Thymus (tissue), 11 donors: ENCODE results near the gene CCNY. TPM values are rescaled to one million over a fixed set of nuclear protein-coding genes. Genes with fewer than 3 reads are reported as not detected.
"Not testable (repeated sequence)": the region's sequence is repeated elsewhere in the genome, so short reads cannot be mapped to it uniquely, and the experiment has no call there.

Experiments
- DNase-seq, 9 donors: peaks; one replicate each; pipeline ENCODE4 v3.0.0-alpha.2; 2013; ENCODE audit warnings: low spot score in 9 of 9, low read depth in 6 of 9, missing footprints in 1 of 9
- H3K27ac ChIP-seq, 2 donors: one replicate each; pipeline ENCODE4 v1.5.1; 2013; ENCODE audit warnings: control low read depth in 1 of 2, low read depth in 1 of 2, low read length in 1 of 2, mild to moderate bottlenecking in 1 of 2, moderate library complexity in 1 of 2
- H3K27me3 ChIP-seq, 2 donors: one replicate each; pipeline ENCODE4 v1.5.1; 2013; ENCODE audit warnings: low read length in 1 of 2; ENCODE audit not compliant: control insufficient read depth in 2 of 2, insufficient read depth in 1 of 2
- H3K36me3 ChIP-seq, 2 donors: one replicate each; pipeline ENCODE4 v1.5.1; 2013; ENCODE audit warnings: low read length in 1 of 2, mild to moderate bottlenecking in 1 of 2, moderate library complexity in 1 of 2; ENCODE audit not compliant: control insufficient read depth in 2 of 2, insufficient read depth in 2 of 2
- H3K4me1 ChIP-seq, 2 donors: one replicate each; pipeline ENCODE4 v1.5.1; 2013; ENCODE audit warnings: low read length in 2 of 2; ENCODE audit not compliant: control insufficient read depth in 2 of 2, insufficient read depth in 2 of 2
- H3K4me3 ChIP-seq, 2 donors: one replicate each; pipeline ENCODE4 v1.5.1; 2013; ENCODE audit warnings: low read length in 2 of 2, control low read depth in 1 of 2, mild to moderate bottlenecking in 1 of 2
- H3K9me3 ChIP-seq, 2 donors: one replicate each; pipeline ENCODE4 v1.5.1; 2013; ENCODE audit warnings: low read length in 1 of 2, mild to moderate bottlenecking in 1 of 2; ENCODE audit not compliant: control insufficient read depth in 2 of 2, insufficient read depth in 1 of 2
- WGBS: extraction: QIAGEN DNeasy Blood & Tissue Kit; methylation state at CpG from one replicate; pipeline ENCODE4 v1.1.7; 2013; 5-methylcytosine and 5-hydroxymethylcytosine counted together
- polyA plus RNA-seq: library from polyadenylated mRNA; stranded (reverse); fragments of 200-250 nt; gene quantifications from one replicate; pipeline ENCODE4 v1.2.3, GENCODE V29; 2013
- total RNA-seq: library from RNA; stranded (reverse); fragments of 120-200 nt; gene quantifications from one replicate; pipeline ENCODE4 v1.2.4, GENCODE V29; 2013
- donor health status: healthy.

The CCNY gene
- total and polyA plus RNA-seq, 2 donors: 27.6 to 34.9 TPM

- no peak overlapping the region for H3K27ac ChIP-seq
- no peak overlapping the region for H3K4me3 ChIP-seq
- H3K9me3 ChIP-seq: no peaks in the 10 kb centered on the region
- WGBS: 92% methylated on average over 8 of the region's 8 CpGs
- H3K27me3 ChIP-seq: no peaks in the 10 kb centered on the region
- H3K4me1 ChIP-seq: peaks cover 0 to 5% of the 10 kb centered on the region in 2 donors
- H3K36me3 ChIP-seq: no peaks in the 10 kb centered on the region
- DNase-seq: no peak
Observed at GRCh38 chr10:35400595-35401268, 64.4 kb downstream of the CCNY start.

GRCh38 chr10:35403491-35403890, 67.2 kb downstream of the CCNY start:
- H3K27me3 ChIP-seq, H3K4me3 ChIP-seq, H3K27ac ChIP-seq, DNase-seq, H3K36me3 ChIP-seq, H3K4me1 ChIP-seq, H3K9me3 ChIP-seq: not testable (repeated sequence)
- WGBS: 97% methylated on average over 5 of the region's 5 CpGs

- not testable (repeated sequence) for H3K4me1 ChIP-seq, H3K36me3 ChIP-seq, H3K4me3 ChIP-seq, H3K27me3 ChIP-seq, H3K9me3 ChIP-seq, DNase-seq, H3K27ac ChIP-seq
- 95% methylated on average over 2 of the region's 2 CpGs for WGBS
Observed at GRCh38 chr10:35404077-35404476, 67.8 kb downstream of the CCNY start.

- not testable (repeated sequence) for H3K36me3 ChIP-seq, H3K27ac ChIP-seq, H3K4me3 ChIP-seq, H3K9me3 ChIP-seq, DNase-seq, H3K27me3 ChIP-seq
- peaks cover 2 to 12% of the 10 kb centered on the region in 2 donors for H3K4me1 ChIP-seq
- WGBS: 82% methylated on average over 4 of the region's 5 CpGs
Observed at GRCh38 chr10:35406003-35406630, 69.8 kb downstream of the CCNY start.

GRCh38 chr10:35407696-35408095, 71.4 kb downstream of the CCNY start:
- 99% methylated on average over 12 of the region's 12 CpGs for WGBS

GRCh38 chr10:35409094-35409582, 72.8 kb downstream of the CCNY start:
- no peak overlapping the region for H3K27ac ChIP-seq

More at GRCh38 chr10:35407696-35408095, 71.4 kb downstream of the CCNY start:
- not testable (repeated sequence) for H3K9me3 ChIP-seq, H3K27ac ChIP-seq, DNase-seq, H3K27me3 ChIP-seq, H3K36me3 ChIP-seq, H3K4me3 ChIP-seq
- peaks cover 2 to 10% of the 10 kb centered on the region in 2 donors for H3K4me1 ChIP-seq

GRCh38 chr10:35409808-35410207, 73.5 kb downstream of the CCNY start:
- Histone ChIP-seq H3K36me3 (no peaks in the 10 kb centered on the region), H3K27ac (no peak overlapping the region), H3K4me1 (peaks cover 6 to 19% of the 10 kb centered on the region in 2 donors), H3K27me3 (no peaks in the 10 kb centered on the region), H3K4me3 (no peak overlapping the region), H3K9me3 (no peaks in the 10 kb centered on the region)
- DNase-seq: no peak
- 98% methylated on average over 1 of the region's 1 CpG for WGBS

More at GRCh38 chr10:35409094-35409582, 72.8 kb downstream of the CCNY start:
- 53% methylated on average over 2 of the region's 2 CpGs for WGBS
- no peaks in the 10 kb centered on the region for H3K9me3 ChIP-seq
- H3K27me3 ChIP-seq: no peaks in the 10 kb centered on the region
- peak in 5 of 9 donors; percentile 17 to 60 (median 32) for DNase-seq
- H3K36me3 ChIP-seq: no peaks in the 10 kb centered on the region
- H3K4me1 ChIP-seq: peaks cover 2 to 13% of the 10 kb centered on the region in 2 donors
- no peak overlapping the region for H3K4me3 ChIP-seq

GRCh38 chr10:35412003-35412723, 75.9 kb downstream of the CCNY start:
- DNase-seq: no peak
- H3K36me3 ChIP-seq: no peaks in the 10 kb centered on the region
- H3K9me3 ChIP-seq: no peaks in the 10 kb centered on the region
- H3K27me3 ChIP-seq: no peaks in the 10 kb centered on the region
- H3K4me3 ChIP-seq: no peak overlapping the region
- no peak overlapping the region for H3K27ac ChIP-seq
- 96% methylated on average over 4 of the region's 4 CpGs for WGBS
- H3K4me1 ChIP-seq: peaks cover 8 to 40% of the 10 kb centered on the region in 2 donors
